Testis (tissue), 3 donors: ENCODE measurements around the gene FKBP2. TPM values are rescaled to one million over a fixed set of nuclear protein-coding genes. Genes with fewer than 3 reads are reported as not detected.

ENCODE experiments used
- DNase-seq: peaks from one replicate; pipeline ENCODE4 v3.0.0-alpha.2; 2019
- H3K27ac ChIP-seq, 2 donors: fragments of 200-600 bp; sonication (generic); one replicate each; pipeline ENCODE4 v1.5.1; 2019
- H3K27me3 ChIP-seq: fragments of 200-600 bp; sonication (generic); one replicate; pipeline ENCODE4 v1.5.1; 2019
- H3K36me3 ChIP-seq: fragments of 200-600 bp; sonication (generic); one replicate; pipeline ENCODE4 v1.5.1; 2017; ENCODE audit warnings: low read depth; ENCODE audit errors: missing control alignments
- H3K4me1 ChIP-seq: fragments of 200-600 bp; sonication (generic); one replicate; pipeline ENCODE4 v1.5.1; 2019
- H3K4me3 ChIP-seq, 2 donors: fragments of 200-600 bp; sonication (generic); one replicate each; pipeline ENCODE4 v1.5.1; 2017 to 2019
- H3K9me3 ChIP-seq: fragments of 200-600 bp; sonication (generic); one replicate; pipeline ENCODE4 v1.5.1; 2017
- POLR2A ChIP-seq: fragments of 450-650 bp; IDR thresholded peaks from one replicate; pipeline ENCODE4 v1.6.1; 2017; ENCODE audit warnings: antibody characterized with exemption, mild to moderate bottlenecking, moderate library complexity
- whole genome bisulfite sequencing, 2 donors: methylation state at CpG; one replicate each; pipeline ENCODE4 v1.1.5; 2018; 5-methylcytosine and 5-hydroxymethylcytosine counted together
- intact Hi-C: fragments of 100-400 bp; cut with DNase I; formaldehyde crosslinking; loops from one replicate; pipeline ENCODE4 v1.15.1; 2023; ENCODE audit warnings: low total_unique reads
- polyA plus RNA-seq: library from polyadenylated mRNA; stranded (reverse); fragments of 350-450 nt; fragmentation: Illumina TruSeq; extraction: RNeasy Lipid Tissue Mini Kit (QIAGEN cat#74804); gene quantifications from one replicate; pipeline ENCODE4 v1.2.3, GENCODE V29; 2014; ENCODE audit warnings: low read depth, low replicate concordance; ENCODE audit not compliant: insufficient read depth
- total RNA-seq, 2 donors: library from RNA; depleted of rRNA; stranded (reverse); fragments of >200 nt; gene quantifications; one replicate each; pipeline ENCODE4 v1.2.3, GENCODE V29; 2016
- TF ChIP-seq, protein P1 (sequence below), 3 experiments: fragments of 450-650 bp in 2 of 3; fragments of 200-600 bp in 1 of 3; sonication (generic) in 1 of 3; IDR thresholded peaks; one replicate each; pipeline ENCODE4 v1.5.1; 2016 to 2019; ENCODE audit warnings: antibody characterized with exemption in 3 of 3, mild to moderate bottlenecking in 2 of 3, moderate library complexity in 1 of 3

FKBP2 gene
- total and polyA plus RNA-seq, 3 donors from 2014 or later = 151 to 159 (median 159) TPM

DNA sequence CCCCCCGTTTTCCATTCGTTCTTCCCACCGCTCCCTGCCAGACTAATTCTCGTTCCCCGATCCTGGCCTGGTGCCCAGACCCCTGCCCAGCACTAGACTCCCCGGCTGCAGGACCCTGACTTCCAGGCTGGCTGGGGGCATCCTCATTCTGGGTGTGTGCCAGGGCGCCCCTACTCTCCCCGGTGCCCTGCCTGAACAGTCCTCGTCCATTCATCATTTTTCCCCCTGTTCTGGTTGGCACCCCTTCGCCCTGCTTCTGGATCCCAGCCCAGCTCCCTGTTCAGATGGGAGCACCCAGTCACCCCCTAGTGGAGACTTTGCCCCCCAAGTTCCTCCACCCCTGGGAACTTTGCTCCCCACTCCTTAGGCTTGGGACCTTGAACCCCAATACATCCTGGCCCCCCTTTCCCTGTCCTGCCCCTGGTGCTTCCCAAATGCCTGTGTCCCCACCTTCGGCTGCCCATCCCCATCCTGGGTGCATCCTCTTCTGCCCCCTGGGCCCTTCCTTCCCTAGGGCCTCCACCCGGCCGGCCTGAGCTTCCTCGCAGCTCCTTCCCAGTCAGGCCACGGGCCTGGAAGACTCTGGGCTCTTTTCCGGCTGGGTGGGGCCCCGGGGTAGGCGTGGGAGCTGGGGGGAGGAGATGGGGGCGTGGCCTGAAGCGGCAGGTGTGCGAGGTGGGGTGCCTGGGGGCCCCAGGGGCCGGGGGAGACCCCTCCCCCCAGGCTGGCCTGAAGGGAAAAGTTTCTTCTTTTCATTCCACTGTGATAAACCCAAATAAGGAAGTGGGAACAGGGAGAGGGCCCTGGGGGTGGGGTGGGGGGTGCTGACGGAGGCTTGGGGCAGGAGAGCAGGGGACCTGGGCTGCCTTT lies 11.3 kb downstream of the FKBP2 start:
- H3K4me1 ChIP-seq = peaks cover 30% of the 10 kb centered on the region
- TF ChIP-seq POLR2A = no peak
- TF ChIP-seq, protein P1, sequence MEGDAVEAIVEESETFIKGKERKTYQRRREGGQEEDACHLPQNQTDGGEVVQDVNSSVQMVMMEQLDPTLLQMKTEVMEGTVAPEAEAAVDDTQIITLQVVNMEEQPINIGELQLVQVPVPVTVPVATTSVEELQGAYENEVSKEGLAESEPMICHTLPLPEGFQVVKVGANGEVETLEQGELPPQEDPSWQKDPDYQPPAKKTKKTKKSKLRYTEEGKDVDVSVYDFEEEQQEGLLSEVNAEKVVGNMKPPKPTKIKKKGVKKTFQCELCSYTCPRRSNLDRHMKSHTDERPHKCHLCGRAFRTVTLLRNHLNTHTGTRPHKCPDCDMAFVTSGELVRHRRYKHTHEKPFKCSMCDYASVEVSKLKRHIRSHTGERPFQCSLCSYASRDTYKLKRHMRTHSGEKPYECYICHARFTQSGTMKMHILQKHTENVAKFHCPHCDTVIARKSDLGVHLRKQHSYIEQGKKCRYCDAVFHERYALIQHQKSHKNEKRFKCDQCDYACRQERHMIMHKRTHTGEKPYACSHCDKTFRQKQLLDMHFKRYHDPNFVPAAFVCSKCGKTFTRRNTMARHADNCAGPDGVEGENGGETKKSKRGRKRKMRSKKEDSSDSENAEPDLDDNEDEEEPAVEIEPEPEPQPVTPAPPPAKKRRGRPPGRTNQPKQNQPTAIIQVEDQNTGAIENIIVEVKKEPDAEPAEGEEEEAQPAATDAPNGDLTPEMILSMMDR (IDR thresholded peaks at IDR 0.05) = peak in 2 of 3 experiments; percentile 10 to 22
- H3K9me3 ChIP-seq = no peaks in the 10 kb centered on the region
- no peaks in the 10 kb centered on the region for H3K27me3 ChIP-seq
- peak overlapping the region; percentile 72 for H3K27ac ChIP-seq
- intact Hi-C loops = no loop called here
- peak; percentile 46 for DNase-seq
- H3K4me3 ChIP-seq = peak overlapping the region; percentile 83 to 84
- 3 to 4% methylated on average over 12 to 23 of the region's 23 CpGs for WGBS, 2 donors
- no peaks in the 10 kb centered on the region for H3K36me3 ChIP-seq

DNA sequence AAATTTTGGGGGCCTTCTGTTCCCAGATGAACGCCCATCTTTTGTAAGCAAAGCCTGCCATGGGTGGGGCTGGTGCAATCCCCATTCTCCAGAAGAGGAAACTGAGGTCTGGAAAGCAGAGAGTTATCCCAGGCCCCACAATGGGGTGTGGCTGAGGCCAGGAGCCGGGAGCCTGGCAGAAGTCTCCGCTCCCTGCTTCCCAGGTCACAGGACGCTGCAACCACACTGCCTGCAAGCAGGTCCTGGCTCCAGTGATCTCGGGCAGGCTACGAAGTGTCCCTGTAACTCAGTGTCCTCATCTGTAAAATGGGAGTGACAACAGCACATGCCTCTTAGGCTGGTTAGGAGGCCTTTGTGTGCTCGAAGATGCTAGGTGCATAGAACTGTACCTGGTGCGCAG lies 12.1 kb downstream of the FKBP2 start:
- peaks cover 22% of the 10 kb centered on the region for H3K4me1 ChIP-seq
- 79% methylated on average over 8 of the region's 8 CpGs for WGBS, 2 donors
- intact Hi-C loops = no loop called here
- H3K27ac ChIP-seq = peak overlapping the region in 1 of 2 donors; percentile 72
- DNase-seq = no peak
- H3K4me3 ChIP-seq = no peak overlapping the region
- no peaks in the 10 kb centered on the region for H3K27me3 ChIP-seq
- H3K36me3 ChIP-seq = no peaks in the 10 kb centered on the region
- TF ChIP-seq, protein P1 (IDR thresholded peaks at IDR 0.05) = no peak
- no peak for TF ChIP-seq POLR2A
- no peaks in the 10 kb centered on the region for H3K9me3 ChIP-seq

DNA sequence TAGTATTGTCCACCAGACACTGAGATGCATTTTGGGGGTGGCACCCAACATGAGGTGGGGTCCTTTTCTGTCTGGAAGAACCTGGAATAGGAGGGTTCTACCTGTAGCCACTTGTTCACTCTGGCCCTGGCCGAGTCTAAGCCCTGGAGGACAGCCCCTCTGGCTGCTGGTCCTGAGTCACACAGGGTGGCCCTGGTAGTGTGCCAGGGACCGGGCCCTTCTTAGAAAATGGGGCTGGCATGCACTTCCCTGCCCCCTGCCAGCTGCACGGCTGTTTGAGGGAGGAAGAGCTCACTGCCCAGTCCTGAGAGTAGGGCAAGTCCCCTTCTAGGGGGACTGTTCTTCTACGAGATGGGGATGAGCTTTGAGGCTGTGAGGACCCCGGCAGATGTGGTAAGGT lies 12.6 kb downstream of the FKBP2 start:
- no peak overlapping the region for H3K27ac ChIP-seq
- no peak overlapping the region for H3K4me3 ChIP-seq
- intact Hi-C loops = no loop called here
- H3K27me3 ChIP-seq = no peaks in the 10 kb centered on the region
- H3K36me3 ChIP-seq = no peaks in the 10 kb centered on the region
- H3K9me3 ChIP-seq = no peaks in the 10 kb centered on the region
- TF ChIP-seq, protein P1 (IDR thresholded peaks at IDR 0.05) = no peak
- TF ChIP-seq POLR2A = no peak
- H3K4me1 ChIP-seq = peaks cover 22% of the 10 kb centered on the region
- 71 to 78% methylated on average over 2 to 5 of the region's 5 CpGs for WGBS, 2 donors
- DNase-seq = no peak

DNA sequence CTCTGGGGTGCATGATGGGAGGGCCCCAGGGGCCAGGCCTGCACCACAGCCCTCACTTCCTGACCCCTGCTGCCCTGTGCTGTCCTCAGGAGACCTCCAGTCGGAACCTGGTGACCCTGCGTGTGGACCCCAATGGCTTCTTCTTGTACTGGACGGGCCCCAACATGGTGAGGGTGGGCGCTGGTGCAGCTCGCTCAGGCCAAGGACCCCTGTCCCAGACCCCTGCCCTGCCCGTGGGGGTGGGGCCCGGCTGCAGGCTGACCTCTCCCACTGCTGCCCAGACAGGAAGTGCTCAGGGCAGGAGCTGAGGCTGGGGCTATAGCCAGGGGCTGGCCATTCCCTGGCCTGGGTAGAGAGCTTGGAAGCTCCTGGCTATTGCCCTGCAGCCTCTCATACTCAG lies 13.4 kb downstream of the FKBP2 start:
- WGBS, 2 donors = 90% methylated on average over 7 of the region's 7 CpGs; no CpG with 5 or more reads in 1 of the 2 donors

More for the DNA sequence above, 13.4 kb downstream of the FKBP2 start:
- Histone ChIP-seq H3K4me1 (peaks cover 22% of the 10 kb centered on the region), H3K36me3 (no peaks in the 10 kb centered on the region), H3K4me3 (no peak overlapping the region), H3K9me3 (no peaks in the 10 kb centered on the region), H3K27me3 (no peaks in the 10 kb centered on the region), H3K27ac (no peak overlapping the region)
- DNase-seq = no peak
- TF ChIP-seq, protein P1 (IDR thresholded peaks at IDR 0.05) = no peak
- no peak for TF ChIP-seq POLR2A
- intact Hi-C loops = no loop called here
